ENCODE data around the gene RPN1.

Gene RPN1

DNA sequence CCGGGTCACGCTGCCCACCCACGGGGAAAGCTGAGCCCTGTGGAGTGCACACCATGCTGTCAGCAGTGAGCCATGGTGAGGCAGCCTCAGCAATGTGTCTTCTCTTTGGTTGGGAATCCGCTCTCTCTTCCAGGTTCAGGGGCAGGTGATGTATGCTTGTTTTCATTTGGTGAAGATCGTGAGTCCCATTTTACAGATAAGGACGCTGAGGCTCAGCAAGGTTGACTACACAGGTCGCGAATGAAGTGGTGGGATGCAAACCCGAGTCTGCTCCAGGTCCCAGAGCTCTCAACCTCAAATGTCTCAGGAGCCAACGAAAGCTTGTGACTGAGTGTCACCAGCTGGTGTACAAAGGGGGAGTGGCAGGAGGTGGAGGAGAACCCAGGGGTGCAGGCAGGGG, 74.3 kb downstream of the RPN1 start:
- DNase-seq = no peak

DNA sequence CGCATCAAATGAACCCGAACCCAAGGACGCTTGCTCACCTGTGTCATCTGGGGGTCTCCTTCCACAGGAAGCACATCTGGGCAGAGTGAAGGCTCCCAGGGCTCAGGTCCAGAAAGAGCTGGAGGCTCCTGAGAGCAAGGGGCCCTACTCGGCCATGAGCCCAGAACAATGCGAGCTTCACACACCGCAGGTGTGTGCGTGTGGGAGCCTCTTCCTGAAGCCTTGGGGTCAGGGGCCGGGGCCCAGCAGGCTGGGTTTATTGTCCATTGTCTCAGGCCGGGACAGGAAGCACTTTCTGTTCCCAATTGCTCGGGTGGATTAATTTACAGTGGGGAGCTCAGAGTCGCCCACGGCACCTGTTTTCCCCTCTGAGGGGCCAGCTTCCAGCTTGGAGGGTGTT, 74.8 kb downstream of the RPN1 start:
- DNase-seq = no peak

DNA sequence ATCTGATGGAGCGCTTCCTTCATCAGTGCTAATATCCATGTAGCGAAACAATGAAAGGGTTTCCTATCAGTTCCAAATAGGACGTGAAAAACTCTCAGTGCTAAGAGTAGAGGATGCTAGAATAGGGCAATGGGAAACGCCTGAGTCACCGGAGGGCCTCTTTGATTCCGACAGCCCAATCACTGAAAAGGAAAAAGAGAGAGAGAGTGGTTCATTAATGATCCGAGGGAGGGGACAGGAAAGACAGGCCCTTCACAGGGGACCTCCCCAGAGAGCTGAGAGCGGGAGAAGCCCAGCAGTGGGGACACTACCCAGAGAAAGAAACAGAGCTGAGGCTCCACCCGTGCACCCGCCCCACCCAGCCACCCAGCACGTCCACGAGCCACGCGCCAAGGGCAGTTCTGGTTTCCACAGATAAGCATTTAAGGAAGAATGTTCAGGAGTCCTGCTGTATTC, 76.9 kb downstream of the RPN1 start:
- DNase-seq = no peak

DNA sequence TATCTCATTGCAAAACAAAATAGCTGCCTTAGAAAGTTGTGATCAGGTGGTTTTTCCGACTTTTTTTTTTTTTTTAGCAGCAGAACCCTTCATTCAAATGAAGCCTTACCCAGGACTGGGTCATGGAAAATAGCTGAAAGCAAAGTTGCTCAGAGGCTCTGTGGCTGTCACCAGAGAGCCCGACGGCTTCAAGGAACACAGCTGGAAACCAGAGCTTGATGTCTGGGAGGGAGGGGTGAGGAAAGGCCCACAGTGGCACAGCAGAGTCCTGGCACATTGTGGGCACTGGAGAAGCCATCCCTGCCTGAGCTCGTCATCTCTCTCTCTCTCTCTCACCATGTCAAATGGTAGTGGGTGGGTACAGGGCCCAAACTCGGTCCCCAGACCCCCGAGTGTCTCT, 77.5 kb downstream of the RPN1 start:
- DNase-seq = no peak

DNA sequence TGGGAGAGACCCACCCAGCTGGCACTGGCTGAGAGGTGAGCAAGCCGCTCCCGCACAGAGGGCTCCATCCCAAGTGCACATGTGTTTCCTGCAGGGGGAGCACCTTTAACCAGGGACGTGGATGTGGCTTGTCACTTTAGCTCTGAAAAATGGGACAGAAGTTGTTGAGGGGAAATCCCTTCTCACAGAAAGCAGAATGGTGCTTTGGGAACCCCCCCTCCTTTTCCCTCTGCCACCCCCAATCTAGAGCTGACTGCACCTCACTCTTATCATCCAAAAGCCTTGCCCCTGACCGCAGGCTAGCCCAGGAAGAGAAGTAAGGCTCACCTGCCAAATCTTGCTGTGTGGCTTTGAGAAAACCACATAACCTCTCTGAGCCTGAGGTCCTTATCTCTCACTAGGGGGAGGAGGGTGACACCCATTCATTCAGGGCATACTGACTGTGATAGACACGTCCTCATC, 77.9 kb downstream of the RPN1 start:
- DNase-seq = no peak

DNA sequence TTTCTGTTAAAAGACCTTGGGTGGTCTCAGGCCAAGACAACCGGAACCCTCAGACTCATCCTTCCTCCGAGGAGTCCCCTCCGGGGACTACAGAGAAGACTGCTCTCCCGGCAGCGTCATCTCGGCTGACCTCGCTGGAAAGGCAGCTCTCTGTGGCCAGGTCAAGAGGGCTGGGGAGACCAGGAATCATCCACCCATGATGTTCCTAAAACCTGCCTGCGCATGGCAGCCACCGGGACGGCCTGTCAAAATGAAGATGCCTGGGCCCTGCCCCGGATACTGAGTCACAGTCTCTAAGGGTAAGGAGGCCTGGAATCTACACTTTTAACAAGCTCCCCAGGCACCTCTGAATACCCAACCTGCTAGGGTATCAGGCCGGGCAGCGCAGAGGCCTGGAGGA, 78.6 kb downstream of the RPN1 start:
- no peak for DNase-seq

All from midbrain (tissue), 1 donor.